ENCODE measurements around the gene SBF2.

Gene SBF2

DNA sequence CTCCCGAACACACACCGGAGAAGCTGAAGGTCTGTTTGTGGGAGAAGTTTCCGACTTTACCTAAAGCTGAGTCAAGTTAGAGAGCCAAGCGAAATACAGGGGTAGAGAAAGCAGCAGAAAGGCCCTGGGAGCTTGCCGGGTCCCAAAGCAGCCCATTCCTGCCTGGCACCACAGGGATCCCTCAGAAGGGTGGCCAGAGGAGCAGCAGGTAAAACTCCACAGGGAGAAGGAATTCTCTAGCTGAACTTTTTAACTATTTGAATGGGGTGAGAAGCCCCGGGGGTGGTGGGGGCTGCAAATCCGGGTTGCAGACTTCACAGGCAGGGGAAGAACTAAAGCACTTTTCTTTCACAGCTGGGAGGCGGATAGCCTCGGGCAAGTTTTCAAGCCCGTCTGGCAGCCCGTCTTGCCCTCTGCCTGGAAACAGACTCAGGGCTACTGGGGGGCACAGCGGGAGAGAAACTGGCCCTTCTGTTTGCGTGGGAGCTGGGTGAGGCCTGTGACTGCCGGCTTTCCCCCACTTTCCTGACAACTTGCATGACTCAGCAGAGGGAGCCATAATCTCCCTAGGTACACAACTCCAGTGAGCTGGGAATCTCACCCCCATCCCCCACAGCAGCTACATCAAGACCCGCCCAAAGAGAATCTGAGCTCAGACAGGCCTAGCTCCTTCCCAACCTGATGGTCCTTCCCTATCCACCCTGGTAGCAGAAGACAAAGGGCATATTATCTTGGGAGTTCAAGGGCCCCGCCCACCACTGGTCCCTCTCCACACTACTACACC is 311.0 kb downstream of the SBF2 start:
- TF ChIP-seq SIN3A (IDR thresholded peaks at IDR 0.05; ENCODE audit: borderline replicate concordance, insufficient read depth, low read length): no peak
- no peak for TF ChIP-seq FOXP2 (optimal IDR thresholded peaks at IDR 0.05; ENCODE audit: borderline replicate concordance, extremely low read depth, extremely low read length, insufficient read depth)
- TF ChIP-seq, protein P1, sequence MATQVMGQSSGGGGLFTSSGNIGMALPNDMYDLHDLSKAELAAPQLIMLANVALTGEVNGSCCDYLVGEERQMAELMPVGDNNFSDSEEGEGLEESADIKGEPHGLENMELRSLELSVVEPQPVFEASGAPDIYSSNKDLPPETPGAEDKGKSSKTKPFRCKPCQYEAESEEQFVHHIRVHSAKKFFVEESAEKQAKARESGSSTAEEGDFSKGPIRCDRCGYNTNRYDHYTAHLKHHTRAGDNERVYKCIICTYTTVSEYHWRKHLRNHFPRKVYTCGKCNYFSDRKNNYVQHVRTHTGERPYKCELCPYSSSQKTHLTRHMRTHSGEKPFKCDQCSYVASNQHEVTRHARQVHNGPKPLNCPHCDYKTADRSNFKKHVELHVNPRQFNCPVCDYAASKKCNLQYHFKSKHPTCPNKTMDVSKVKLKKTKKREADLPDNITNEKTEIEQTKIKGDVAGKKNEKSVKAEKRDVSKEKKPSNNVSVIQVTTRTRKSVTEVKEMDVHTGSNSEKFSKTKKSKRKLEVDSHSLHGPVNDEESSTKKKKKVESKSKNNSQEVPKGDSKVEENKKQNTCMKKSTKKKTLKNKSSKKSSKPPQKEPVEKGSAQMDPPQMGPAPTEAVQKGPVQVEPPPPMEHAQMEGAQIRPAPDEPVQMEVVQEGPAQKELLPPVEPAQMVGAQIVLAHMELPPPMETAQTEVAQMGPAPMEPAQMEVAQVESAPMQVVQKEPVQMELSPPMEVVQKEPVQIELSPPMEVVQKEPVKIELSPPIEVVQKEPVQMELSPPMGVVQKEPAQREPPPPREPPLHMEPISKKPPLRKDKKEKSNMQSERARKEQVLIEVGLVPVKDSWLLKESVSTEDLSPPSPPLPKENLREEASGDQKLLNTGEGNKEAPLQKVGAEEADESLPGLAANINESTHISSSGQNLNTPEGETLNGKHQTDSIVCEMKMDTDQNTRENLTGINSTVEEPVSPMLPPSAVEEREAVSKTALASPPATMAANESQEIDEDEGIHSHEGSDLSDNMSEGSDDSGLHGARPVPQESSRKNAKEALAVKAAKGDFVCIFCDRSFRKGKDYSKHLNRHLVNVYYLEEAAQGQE (IDR thresholded peaks at IDR 0.05; ENCODE audit: insufficient read depth in 1 of 2, low read depth in 2 of 2, low read length in 2 of 2): no peak
- TF ChIP-seq POLR2AphosphoS5 (IDR thresholded peaks at IDR 0.05; ENCODE audit: low read depth, low read length): no peak
- TF ChIP-seq TAF1 (IDR thresholded peaks at IDR 0.05; ENCODE audit: borderline replicate concordance, insufficient read depth, low read length): no peak

DNA sequence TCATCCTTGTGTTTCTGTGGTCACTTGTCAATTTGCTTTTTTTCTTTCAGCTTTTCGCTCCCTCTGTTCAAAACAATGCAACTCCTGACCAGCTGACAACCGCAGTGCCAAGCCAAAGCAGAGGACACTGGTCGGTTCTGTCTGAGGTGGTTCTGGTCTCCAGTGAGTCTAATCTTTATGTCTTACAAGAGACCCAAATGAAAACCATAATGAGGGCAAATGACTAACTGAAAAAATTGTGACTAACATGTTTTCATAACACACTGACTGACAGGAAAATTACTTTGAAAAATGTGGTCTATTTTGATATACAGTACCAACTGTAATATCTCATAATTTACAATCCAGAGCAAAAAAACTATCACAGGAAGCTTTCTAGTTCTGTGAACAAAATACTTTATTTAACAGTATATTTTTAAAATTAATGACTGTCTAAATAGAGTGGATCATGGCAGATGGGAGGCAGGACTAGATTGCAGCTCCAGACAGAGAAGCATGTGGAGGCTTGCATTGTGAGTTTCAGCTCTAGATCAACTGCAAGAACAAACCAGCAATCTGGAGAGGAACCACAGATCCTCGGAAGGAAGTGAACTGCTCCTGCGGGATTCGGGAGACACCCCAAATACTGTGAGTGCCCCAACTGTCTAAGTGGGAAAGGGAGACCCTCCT is 311.8 kb downstream of the SBF2 start:
- TF ChIP-seq POLR2AphosphoS5 (IDR thresholded peaks at IDR 0.05; ENCODE audit: low read depth, low read length): no peak
- no peak for TF ChIP-seq FOXP2 (optimal IDR thresholded peaks at IDR 0.05; ENCODE audit: borderline replicate concordance, extremely low read depth, extremely low read length, insufficient read depth)
- no peak for TF ChIP-seq TAF1 (IDR thresholded peaks at IDR 0.05; ENCODE audit: borderline replicate concordance, insufficient read depth, low read length)
- no peak for TF ChIP-seq SIN3A (IDR thresholded peaks at IDR 0.05; ENCODE audit: borderline replicate concordance, insufficient read depth, low read length)
- TF ChIP-seq, protein P1 (IDR thresholded peaks at IDR 0.05; ENCODE audit: insufficient read depth in 1 of 2, low read depth in 2 of 2, low read length in 2 of 2): no peak

DNA sequence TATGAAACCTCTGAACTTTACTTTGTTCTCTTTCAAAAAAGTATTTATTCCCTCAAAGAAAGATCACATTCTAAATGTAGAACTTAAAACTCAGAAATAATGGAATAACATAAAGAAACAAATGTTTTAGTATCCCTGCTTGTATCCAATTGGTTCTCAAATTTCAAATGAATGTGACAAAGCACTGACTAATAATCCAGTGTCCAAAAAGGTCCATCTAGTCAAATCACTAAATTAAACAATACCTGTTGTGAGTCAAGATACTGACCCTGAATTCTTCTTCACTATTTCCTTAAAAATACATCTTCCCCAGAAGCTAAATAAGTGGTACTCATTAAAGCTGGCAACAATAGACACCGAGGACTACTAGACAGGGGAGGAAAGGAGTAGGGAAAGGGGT is 313.1 kb downstream of the SBF2 start:
- TF ChIP-seq SIN3A (IDR thresholded peaks at IDR 0.05; ENCODE audit: borderline replicate concordance, insufficient read depth, low read length): no peak
- TF ChIP-seq, protein P1 (IDR thresholded peaks at IDR 0.05; ENCODE audit: insufficient read depth in 1 of 2, low read depth in 2 of 2, low read length in 2 of 2): no peak
- no peak for TF ChIP-seq TAF1 (IDR thresholded peaks at IDR 0.05; ENCODE audit: borderline replicate concordance, insufficient read depth, low read length)
- TF ChIP-seq FOXP2 (optimal IDR thresholded peaks at IDR 0.05; ENCODE audit: borderline replicate concordance, extremely low read depth, extremely low read length, insufficient read depth): no peak
- no peak for TF ChIP-seq POLR2AphosphoS5 (IDR thresholded peaks at IDR 0.05; ENCODE audit: low read depth, low read length)

DNA sequence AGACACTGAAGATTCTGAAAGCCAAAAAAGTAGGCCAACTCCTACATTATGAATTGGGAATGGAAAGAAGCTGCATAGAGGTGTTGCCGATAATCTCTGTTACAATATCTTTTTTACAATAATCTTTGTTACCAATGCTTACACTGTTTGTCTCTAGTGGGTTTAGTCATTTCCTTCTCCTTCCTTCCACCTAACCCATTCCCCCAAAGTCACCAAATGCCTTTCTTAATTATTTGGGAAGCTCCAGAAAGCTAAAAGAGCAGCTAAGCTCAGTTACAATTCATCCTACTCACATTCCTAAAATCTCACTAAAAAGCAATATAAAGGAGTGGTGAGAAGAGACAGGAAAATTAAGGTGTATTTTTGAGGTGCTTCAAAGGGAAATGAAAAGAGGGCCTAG is 316.5 kb downstream of the SBF2 start:
- TF ChIP-seq POLR2AphosphoS5 (IDR thresholded peaks at IDR 0.05; ENCODE audit: low read depth, low read length) (no peak), TAF1 (IDR thresholded peaks at IDR 0.05; ENCODE audit: borderline replicate concordance, insufficient read depth, low read length) (no peak), FOXP2 (optimal IDR thresholded peaks at IDR 0.05; ENCODE audit: borderline replicate concordance, extremely low read depth, extremely low read length, insufficient read depth) (no peak), SIN3A (IDR thresholded peaks at IDR 0.05; ENCODE audit: borderline replicate concordance, insufficient read depth, low read length) (no peak)
- TF ChIP-seq, protein P1 (IDR thresholded peaks at IDR 0.05; ENCODE audit: insufficient read depth in 1 of 2, low read depth in 2 of 2, low read length in 2 of 2): no peak

Data from PFSK-1 (cell line).